ENCODE results near the gene AP1AR.
"Not testable (repeated sequence)": the region's sequence is repeated elsewhere in the genome, so short reads cannot be mapped to it uniquely, and the experiment has no call there.

AP1AR gene

DNA sequence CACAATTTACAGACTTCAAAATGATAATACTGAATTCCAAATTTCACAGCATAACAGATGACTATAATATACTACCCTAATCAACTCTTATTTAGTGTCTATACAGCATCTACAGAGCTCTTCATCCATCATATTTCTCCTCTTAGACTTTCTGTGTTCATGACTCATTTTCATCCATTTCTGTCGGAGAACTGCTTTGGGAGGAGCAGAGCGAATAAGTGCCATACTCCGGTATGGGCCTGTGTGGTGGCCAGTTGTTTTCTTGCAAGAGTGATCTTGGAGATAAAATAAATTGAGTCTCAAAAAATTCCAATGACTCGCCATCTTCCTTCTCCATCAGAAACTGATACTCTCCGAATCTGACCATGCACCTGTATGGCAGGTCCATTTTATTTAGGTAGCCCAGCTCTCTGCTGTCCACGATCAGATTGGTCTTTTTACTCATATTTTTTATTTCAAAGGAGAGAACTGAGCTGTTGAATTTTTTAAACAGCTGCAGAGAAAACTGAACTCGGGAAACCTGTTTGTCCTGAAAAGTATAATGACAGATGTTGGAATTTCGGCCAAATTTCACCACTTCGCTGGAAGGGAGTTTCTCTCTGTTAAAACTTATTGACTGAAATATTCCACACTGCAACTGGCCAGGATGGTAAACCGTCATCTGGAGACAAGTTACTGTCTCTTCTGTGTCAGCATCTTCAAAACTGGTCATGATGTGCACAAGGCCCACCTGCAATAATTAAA, 46.3 kb downstream of the AP1AR start:
- DNase-seq (ENCODE audit: low read depth in 3 of 3, low spot score in 1 of 3): no peak

GRCh38 chr4:112279025-112279881, 47.7 kb downstream of the AP1AR start:
- no peak for DNase-seq (ENCODE audit: low read depth in 3 of 3, low spot score in 1 of 3)

DNA sequence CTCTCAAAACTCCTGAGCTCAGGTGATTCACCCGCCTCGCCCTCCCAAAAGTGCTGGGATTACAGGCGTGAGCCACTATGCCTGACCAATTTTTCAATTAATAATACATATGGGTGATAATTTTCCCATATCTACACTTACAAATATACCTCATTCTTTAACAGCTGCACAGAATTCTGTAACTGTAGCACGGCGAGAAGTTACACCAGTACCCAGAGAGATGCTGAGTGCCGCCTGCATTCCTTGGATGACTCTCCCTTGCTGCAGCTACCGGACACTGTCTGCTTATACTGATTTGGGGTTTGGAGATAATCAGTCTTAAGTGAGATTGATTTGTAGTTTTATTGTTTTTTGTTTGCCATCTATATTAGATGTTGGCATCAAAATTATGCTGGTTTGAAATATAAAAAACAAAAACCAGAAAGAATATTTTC, 48.3 kb downstream of the AP1AR start:
- no peak for DNase-seq (ENCODE audit: low read depth in 3 of 3, low spot score in 1 of 3)

DNA sequence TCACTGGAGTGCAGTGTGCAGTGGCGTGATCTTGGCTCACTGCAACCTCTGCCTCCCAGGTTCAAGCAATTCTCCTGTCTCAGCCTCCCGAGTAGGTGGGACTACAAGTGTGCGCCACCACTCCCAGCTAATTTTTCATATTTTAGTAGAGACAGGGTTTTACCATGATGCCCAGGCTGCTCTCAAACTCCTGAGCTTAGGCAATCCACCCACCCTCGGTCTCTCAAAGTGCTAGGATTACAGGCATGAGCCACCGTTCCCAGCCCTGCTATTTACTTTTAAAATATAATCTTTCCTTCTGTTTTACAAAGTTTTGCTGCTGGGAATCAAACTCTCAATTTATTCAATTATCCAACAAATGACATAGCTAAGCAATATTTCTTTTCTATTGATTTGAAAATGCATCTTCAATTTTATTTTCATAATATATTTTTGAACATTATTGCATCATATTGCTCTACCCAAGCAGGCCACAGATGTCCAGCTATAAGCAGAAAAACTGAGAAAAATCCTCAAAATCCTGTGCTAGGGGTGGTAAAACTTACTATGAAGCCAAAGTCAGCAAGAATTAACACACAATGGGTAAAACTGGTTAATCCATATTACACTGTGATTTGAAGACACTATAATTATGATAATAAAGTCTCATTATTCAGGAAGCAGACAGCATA, 48.9 kb downstream of the AP1AR start:
- DNase-seq (ENCODE audit: low read depth in 3 of 3, low spot score in 1 of 3): no peak

DNA sequence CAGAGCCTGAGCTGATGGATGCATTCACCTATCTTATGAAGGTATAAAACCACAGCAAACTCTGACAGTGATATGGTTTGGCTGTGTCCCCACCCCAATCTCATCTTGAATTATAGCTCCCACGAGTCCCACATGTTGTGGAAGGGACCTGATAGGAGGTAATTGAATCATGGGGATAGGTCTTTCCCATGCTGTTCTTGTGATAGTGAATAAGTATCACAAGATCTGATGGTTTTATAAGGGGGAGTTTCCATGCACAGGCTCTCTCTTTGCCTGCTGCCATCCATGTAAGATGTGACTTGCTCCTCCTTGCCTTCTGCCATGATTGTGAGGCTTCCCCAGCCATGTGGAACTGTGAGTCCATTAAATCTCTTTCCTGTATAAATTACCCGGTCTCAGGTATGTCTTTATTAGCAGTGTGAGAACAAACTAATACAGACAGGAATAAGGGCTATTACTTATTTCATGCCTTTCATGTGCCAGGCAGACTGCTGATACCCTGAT, 50.4 kb downstream of the AP1AR start:
- not testable (repeated sequence) for DNase-seq (ENCODE audit: low read depth in 3 of 3, low spot score in 1 of 3)

DNA sequence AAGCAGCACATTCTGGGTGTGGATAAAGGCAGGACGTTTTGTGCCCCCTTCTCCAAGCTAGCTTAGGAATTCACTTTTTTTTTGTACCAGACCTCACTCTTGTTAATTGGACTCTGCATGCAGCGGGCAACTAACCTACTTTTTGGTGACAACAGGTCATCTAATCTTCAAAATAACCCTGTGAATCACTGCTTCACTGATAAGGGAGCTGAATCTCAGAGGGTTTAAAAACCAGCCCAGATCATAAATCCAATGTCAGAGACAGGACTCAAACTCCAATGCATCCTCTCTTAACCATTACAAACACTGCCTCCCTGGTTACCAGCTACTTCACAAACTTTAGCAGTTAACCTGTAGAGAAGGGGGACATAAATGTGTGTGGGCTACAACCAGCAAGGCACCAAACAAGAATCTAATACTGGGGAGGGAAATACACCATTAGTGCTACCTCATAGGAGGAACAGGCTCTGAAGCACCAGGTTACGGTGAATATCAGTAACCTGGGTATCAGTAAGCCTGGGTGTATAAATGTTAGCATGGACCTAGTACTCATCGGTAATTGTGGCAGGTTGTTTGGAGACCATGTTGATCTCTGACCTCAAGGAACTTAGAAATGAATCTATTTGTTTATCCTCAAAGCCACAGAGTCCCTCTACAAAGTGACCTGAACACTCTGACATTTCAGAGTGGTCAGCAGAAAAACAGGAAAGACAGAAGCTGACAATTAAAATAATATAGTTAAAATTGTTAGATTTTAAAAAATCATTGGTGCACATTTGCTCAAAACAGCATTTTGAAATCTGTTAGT, 51.5 kb downstream of the AP1AR start:
- no peak for DNase-seq (ENCODE audit: low read depth in 3 of 3, low spot score in 1 of 3)

DNA sequence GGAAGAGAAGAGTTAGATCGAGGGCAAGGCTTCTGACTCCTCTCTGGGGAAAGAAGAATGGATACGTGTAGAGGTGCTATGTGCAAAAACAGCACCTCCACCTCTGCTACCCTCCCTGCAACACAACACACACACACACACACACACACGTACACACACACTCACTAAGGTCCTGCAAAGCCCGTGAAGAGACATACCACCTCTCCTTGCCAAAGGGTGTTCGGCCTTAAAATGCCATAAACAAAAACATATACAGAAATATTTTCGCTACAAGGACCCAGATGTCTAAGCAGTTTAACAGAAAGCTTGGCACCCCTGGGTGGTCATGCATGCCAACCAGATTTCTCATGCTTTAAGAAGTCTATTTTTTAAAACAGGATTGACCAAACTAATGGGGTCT, 52.6 kb downstream of the AP1AR start:
- no peak for DNase-seq (ENCODE audit: low read depth in 3 of 3, low spot score in 1 of 3)

DNA sequence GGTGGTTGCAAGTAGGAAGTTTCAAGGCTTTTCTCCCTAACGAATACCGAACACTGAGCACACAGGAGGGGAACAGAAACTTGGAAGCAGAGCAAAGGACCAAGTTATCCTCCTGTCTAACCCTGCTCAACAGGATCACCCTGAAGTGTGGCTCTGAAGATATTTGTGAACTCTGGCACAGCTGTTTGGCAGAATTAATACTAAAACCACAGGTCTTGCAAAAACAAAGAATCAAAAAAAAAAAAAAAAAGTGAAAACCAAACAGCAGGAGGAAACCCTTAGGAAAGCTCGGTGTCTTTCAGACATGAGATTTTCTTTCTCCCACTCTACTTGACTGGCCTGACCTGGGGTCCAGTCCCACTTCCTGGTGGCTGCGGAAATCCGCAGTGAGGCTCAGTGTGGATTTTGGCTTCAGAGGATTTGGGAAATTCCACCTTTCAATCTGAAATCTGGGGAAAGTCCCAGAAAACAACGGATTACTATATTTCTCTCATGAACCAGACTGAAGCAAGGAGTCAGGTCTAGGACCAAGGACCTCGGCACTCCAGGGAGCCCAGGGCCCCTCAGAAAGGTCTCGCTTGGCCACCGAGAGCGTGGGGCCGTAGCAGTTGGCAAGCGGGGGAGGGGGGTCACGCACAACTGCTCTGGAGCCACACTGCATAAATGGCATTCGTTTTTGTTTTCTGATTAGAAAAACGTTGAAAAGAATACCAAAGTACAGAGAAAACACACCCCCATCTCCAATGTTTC, 53.2 kb downstream of the AP1AR start:
- no peak for DNase-seq (ENCODE audit: low read depth in 3 of 3, low spot score in 1 of 3)

DNA sequence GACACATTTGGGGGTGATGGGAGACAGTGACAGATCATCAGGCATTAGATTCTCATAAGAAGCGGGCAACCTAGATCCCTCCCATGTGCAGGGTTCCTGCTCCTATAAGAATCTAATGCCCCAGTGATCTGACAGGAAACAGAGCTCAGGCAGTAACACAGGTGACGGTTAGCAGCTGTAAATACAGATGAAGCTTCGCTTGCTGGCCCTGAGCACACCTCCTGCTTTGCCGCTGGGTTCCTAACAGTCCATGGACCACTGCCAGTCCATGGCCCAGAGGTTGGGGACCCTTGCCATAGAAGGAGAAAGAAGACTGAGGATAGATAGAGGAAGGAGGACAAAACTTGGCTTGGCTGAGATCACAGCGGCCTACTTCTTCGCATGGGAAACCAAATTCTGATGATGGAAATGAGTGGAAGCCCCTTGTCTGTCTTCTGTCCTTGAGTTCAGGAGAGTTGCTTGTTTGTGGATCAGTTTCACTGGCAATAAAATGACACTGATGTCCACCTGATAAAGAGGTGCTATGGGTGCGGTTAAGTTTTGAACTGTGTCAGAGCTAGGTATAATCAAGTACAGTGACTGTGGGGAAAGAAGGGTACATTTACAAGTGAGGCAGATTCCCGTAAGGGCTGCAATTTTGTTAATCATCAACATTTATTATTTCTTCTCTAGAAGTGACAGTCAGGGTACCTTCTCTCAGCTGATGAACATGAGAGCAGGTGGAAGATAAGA, 55.8 kb downstream of the AP1AR start:
- no peak for DNase-seq (ENCODE audit: low read depth in 3 of 3, low spot score in 1 of 3)

- DNase-seq (ENCODE audit: low read depth in 3 of 3, low spot score in 1 of 3): no peak
Observed at GRCh38 chr4:112288455-112288854, 56.9 kb downstream of the AP1AR start.

- no peak for DNase-seq (ENCODE audit: low read depth in 3 of 3, low spot score in 1 of 3)
Observed at GRCh38 chr4:112289407-112290253, 58.0 kb downstream of the AP1AR start.

GRCh38 chr4:112290341-112290740, 58.8 kb downstream of the AP1AR start:
- DNase-seq (ENCODE audit: low read depth in 3 of 3, low spot score in 1 of 3): no peak

DNA sequence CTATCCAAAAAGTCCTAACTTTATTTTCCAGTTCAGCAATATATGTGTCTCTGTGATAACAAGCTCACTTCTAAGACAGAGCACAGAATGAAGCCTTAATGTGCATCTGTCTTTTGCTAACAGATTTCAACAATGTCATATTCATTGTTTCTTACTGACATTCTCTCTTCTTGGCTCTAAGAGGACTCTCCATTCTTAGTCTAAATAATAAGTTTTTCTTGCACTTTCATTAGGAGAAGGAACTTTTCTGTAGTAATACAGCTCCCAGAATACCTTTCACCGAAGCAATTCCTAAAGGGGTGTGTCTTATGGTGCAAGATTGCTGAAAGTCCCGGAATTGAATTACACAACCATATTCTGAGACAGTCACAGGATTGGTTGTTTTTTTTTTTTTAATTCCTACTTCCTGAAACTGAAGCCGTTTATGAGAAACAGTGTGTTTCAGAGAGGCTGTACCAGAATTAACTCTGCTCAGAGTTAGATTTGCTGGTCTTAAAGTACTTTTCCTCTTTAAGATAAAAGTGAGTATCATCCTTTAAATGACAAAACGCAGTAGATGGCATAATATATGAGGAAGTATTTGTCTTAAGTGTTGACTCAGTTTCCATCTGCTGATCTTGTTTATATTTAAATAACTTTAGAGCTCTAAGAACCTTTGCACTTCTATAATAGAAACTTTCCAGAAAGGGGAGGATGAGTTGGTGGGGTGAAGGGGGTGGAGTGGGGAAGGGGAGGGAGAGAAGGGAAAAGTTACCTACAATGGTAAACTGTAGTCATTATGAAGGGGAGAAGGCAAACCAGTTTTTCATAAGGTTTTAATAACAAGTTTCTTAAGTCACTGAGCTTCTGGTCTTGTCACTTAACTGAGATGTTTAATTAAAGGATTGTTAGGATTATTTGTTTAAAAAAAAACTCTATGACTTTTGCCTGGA, 65.6 kb downstream of the AP1AR start, which contains the start of gene ALPK1:
Gene ALPK1, plus strand, starts transcription at position 421 of the 932 bp plus-strand sequence.
- no peak for DNase-seq (ENCODE audit: low read depth in 3 of 3, low spot score in 1 of 3)

GRCh38 chr4:112299721-112300120, 68.1 kb downstream of the AP1AR start:
- DNase-seq (ENCODE audit: low read depth in 3 of 3, low spot score in 1 of 3): no peak

DNA sequence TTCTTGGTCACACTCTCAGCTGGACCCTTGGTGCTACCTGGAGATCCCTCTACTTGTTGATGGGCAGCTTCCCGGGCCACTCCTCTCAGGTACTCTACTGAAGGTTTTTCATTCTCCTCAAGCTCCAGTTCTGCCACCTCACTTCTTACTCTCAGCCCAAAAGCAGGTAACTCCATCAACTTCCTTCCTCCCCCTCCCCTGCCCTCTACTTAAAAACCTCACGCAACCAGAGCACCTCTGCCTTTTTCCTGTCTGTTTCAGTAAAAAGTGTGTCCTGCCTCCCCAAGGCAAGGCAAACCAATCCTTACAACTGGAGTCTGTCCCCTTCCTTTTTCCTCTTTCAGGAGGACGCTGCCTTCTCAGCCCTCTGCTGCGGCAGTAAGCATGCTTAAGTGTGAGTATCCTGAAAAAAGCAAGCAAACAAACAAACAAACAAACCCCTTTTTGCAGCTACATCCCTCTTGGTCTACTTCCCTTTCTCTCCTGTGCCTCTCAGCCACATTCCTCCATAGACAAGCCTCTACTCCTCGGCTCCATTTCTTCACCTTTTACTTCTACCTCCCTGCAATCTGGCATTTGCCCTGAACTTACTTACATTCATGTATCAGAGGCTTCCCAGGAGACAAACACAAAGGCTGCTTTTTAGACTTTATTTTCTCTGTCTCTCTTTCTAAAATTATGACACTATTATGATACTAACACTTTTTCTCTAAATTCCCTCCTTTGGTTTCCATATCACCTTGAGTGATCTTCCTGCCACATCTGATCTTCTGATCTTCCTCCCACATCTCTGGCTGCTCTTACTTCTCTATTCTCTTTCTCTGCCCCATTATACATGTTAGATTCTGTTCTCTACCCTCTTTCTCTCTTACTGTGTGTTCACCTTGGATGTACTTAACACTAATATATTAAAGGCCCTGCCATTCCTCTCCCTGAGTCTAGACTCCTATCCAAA, 71.0 kb downstream of the AP1AR start:
- DNase-seq (ENCODE audit: low read depth in 3 of 3, low spot score in 1 of 3): no peak

DNA sequence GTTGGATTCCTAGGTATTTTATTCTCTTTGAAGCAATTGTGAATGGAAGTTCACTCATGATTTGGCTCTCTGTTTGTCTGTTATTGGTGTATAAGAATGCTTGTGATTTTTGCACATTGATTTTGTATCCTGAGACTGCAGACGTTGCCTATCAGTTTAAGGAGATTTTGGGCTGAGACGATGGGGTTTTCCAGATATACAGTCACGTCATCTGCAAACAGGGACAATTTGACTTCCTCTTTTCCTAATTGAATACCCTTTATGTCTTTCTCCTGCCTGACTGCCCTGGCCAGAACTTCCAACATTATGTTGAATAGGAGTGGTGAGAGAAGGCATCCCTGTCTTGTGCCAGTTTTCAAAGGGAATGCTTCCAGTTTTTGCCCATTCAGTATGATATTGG, 73.9 kb downstream of the AP1AR start:
- DNase-seq (ENCODE audit: low read depth in 3 of 3, low spot score in 1 of 3): not testable (repeated sequence)
